ENCODE data around the gene ARFGAP2.

DNA sequence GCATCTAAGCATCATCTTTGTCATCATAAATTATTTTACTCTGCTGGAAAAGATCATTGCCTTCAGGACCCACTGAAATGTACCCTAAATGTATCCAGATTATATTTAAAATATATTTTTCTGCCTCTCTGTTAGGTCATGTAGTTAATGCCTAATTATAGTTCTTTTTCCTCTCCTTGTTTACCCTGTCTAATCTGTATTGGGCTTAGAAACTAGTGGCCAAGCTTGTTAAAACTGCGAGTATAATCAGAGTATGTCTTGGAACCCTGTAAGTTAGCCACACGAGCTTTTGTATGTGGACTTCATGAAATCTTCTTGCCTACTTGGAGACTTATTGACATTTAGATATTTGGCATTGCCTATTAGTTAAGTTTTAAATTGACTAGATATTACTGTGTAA is 55.6 kb downstream of the ARFGAP2 start:
- no peak for TF ChIP-seq POLR2A (IDR thresholded peaks at IDR 0.05)
- TF ChIP-seq, protein P1, sequence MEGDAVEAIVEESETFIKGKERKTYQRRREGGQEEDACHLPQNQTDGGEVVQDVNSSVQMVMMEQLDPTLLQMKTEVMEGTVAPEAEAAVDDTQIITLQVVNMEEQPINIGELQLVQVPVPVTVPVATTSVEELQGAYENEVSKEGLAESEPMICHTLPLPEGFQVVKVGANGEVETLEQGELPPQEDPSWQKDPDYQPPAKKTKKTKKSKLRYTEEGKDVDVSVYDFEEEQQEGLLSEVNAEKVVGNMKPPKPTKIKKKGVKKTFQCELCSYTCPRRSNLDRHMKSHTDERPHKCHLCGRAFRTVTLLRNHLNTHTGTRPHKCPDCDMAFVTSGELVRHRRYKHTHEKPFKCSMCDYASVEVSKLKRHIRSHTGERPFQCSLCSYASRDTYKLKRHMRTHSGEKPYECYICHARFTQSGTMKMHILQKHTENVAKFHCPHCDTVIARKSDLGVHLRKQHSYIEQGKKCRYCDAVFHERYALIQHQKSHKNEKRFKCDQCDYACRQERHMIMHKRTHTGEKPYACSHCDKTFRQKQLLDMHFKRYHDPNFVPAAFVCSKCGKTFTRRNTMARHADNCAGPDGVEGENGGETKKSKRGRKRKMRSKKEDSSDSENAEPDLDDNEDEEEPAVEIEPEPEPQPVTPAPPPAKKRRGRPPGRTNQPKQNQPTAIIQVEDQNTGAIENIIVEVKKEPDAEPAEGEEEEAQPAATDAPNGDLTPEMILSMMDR (IDR thresholded peaks at IDR 0.05) = no peak

Measured in esophagus squamous epithelium (tissue), 4 donors.